Ovary (tissue), 9 donors: ENCODE measurements around the gene MYL12A. TPM values are rescaled to one million over a fixed set of nuclear protein-coding genes. Genes with fewer than 3 reads are reported as not detected.

Source experiments
- DNase-seq, 5 donors: peaks; one replicate each; pipeline ENCODE4 v3.0.0-alpha.2; 2019 to 2020
- H3K27ac ChIP-seq, 2 donors: fragments of 200-600 bp; one replicate each; pipeline versions ENCODE4 v1.5.1 to v1.8.0; 2019 to 2022
- H3K27me3 ChIP-seq: fragments of 200-600 bp; one replicate; pipeline ENCODE4 v1.8.0; 2022
- H3K36me3 ChIP-seq: fragments of 200-600 bp; sonication (generic); one replicate; pipeline ENCODE4 v1.5.1; 2019
- H3K4me1 ChIP-seq: one replicate; pipeline ENCODE4 v1.8.1; 2013; ENCODE audit warnings: mild to moderate bottlenecking, moderate library complexity; ENCODE audit not compliant: insufficient read depth
- H3K4me3 ChIP-seq: fragments of 200-600 bp; sonication (generic); one replicate; pipeline ENCODE4 v1.5.1; 2017
- H3K9me3 ChIP-seq, 2 donors: fragments of 200-600 bp in 1 of 2; sonication (generic) in 1 of 2; one replicate each; pipeline versions ENCODE4 v1.5.1 to v1.8.1; 2013 to 2019; ENCODE audit warnings: mild to moderate bottlenecking in 1 of 2, moderate library complexity in 1 of 2
- CTCF ChIP-seq, 3 donors: fragments of 450-650 bp in 2 of 3; fragments of 200-600 bp in 1 of 3; IDR thresholded peaks; one replicate each; pipeline versions ENCODE4 v1.5.1 to v1.8.0; 2016 to 2022; ENCODE audit warnings: antibody characterized with exemption in 3 of 3, mild to moderate bottlenecking in 1 of 3
- EP300 ChIP-seq: sonication (generic); formaldehyde crosslinking; IDR thresholded peaks from one replicate; pipeline ENCODE4 v1.6.1; 2017; ENCODE audit warnings: antibody characterized with exemption
- POLR2A ChIP-seq: fragments of 450-650 bp; IDR thresholded peaks from one replicate; pipeline ENCODE4 v1.6.1; 2017; ENCODE audit warnings: antibody characterized with exemption, mild to moderate bottlenecking, moderate library complexity
- WGBS, 3 donors: extraction: QIAGEN DNeasy Blood & Tissue Kit in 1 of 3; methylation state at CpG; one replicate each; pipeline versions ENCODE4 v1.1.5 to v1.1.7; 2013 to 2017; 5-methylcytosine and 5-hydroxymethylcytosine counted together
- intact Hi-C, 4 donors: fragments of 100-400 bp; cut with DNase I; formaldehyde crosslinking; loops; one replicate each; pipeline versions ENCODE4 v1.11.0 to v1.15.1; 2022 to 2023
- polyA plus RNA-seq, 2 donors: library from polyadenylated mRNA; stranded (reverse); fragments of 200-250 nt in 1 of 2; fragments of 350-450 nt in 1 of 2; fragmentation: Illumina TruSeq in 1 of 2; extraction: RNeasy Lipid Tissue Mini Kit (QIAGEN cat#74804) in 1 of 2; gene quantifications; one replicate each; pipeline ENCODE4 v1.2.3, GENCODE V29; 2013 to 2014
- total RNA-seq, 7 donors: library from RNA; depleted of rRNA in 2 of 7; stranded (reverse); fragments of >200 nt in 2 of 7; fragmentation: NEBNext Ultra II Directional in 3 of 7; extraction: Animal tissue kit (Norgen Biotek cat#: 25700) in 3 of 7; gene quantifications; one replicate each; pipeline versions ENCODE4 v1.1.0 to v1.2.4, GENCODE V29; 2016 to 2023
- donor health status: DM: no; HTN: no; CAD: no; lungs with moderate emphysema.
- donor health status: DM: no; HTN: no; CAD: no.
- donor health status: Bipolar disorder and iron deficiency.
- donor health status: DM: yes; HTN: yes; CAD: no.
- donor health status: DM: no; HTN: no; CAD: no.
- donor health status: DM: yes; HTN: yes; CAD: no.

Gene MYL12A
- total and polyA plus RNA-seq, 9 donors: 137 to 595 (median 246) TPM

GRCh38 chr18:3213300-3214059 lies 34.1 kb upstream of the MYL12A start:
- no peaks in the 10 kb centered on the region for H3K36me3 ChIP-seq
- intact Hi-C loops: no loop called here

GRCh38 chr18:3214855-3215637 lies 32.6 kb upstream of the MYL12A start:
- H3K27ac ChIP-seq: no peak overlapping the region
- H3K4me1 ChIP-seq: no peaks in the 10 kb centered on the region
- no peak for DNase-seq
- no peaks in the 10 kb centered on the region for H3K9me3 ChIP-seq
- no peaks in the 10 kb centered on the region for H3K36me3 ChIP-seq
- intact Hi-C loops: no loop called here
- TF ChIP-seq POLR2A (no peak), CTCF (IDR thresholded peaks at IDR 0.05) (no peak), EP300 (no peak)
- H3K4me3 ChIP-seq: no peak overlapping the region
- 95 to 96% (median 96%) methylated on average over 36 of the region's 36 CpGs for WGBS, 3 donors
- H3K27me3 ChIP-seq: no peaks in the 10 kb centered on the region

More at GRCh38 chr18:3213300-3214059, 34.1 kb upstream of the MYL12A start:
- TF ChIP-seq CTCF (IDR thresholded peaks at IDR 0.05) (no peak), EP300 (no peak), POLR2A (no peak)
- H3K4me3 ChIP-seq: no peak overlapping the region
- no peak overlapping the region for H3K27ac ChIP-seq
- 28 to 38% (median 37%) methylated on average over 6 of the region's 6 CpGs for whole genome bisulfite sequencing, 3 donors
- no peak for DNase-seq
- H3K9me3 ChIP-seq: no peaks in the 10 kb centered on the region
- H3K4me1 ChIP-seq: no peaks in the 10 kb centered on the region
- H3K27me3 ChIP-seq: no peaks in the 10 kb centered on the region

GRCh38 chr18:3216987-3217386 lies 30.6 kb upstream of the MYL12A start:
- Histone ChIP-seq H3K36me3 (no peaks in the 10 kb centered on the region), H3K27ac (no peak overlapping the region), H3K4me1 (no peaks in the 10 kb centered on the region), H3K4me3 (no peak overlapping the region), H3K27me3 (no peaks in the 10 kb centered on the region), H3K9me3 (no peaks in the 10 kb centered on the region)
- TF ChIP-seq EP300 (no peak), CTCF (IDR thresholded peaks at IDR 0.05) (no peak), POLR2A (no peak)
- 78 to 93% (median 86%) methylated on average over 5 of the region's 5 CpGs for WGBS, 3 donors
- intact Hi-C loops: no loop called here
- DNase-seq: no peak

- 35 to 42% (median 35%) methylated on average over 3 of the region's 3 CpGs for WGBS, 3 donors
- Histone ChIP-seq H3K36me3 (no peaks in the 10 kb centered on the region), H3K4me3 (no peak overlapping the region), H3K9me3 (no peaks in the 10 kb centered on the region), H3K4me1 (no peaks in the 10 kb centered on the region), H3K27ac (no peak overlapping the region), H3K27me3 (no peaks in the 10 kb centered on the region)
- TF ChIP-seq EP300: no peak
- no peak for TF ChIP-seq POLR2A
- no peak for TF ChIP-seq CTCF (IDR thresholded peaks at IDR 0.05)
- DNase-seq: no peak
- intact Hi-C loops: no loop called here
Observed at GRCh38 chr18:3217948-3218647, 29.5 kb upstream of the MYL12A start.
